OCI-LY7 (cell line): Measurements from ENCODE around the gene LZTS2. TPM values are rescaled to one million over a fixed set of nuclear protein-coding genes. Genes with fewer than 3 reads are reported as not detected.
A peak's percentile ranks its signal among the peaks of the same experiment; 100 is the strongest.

Experiments
- BruUV-seq: library from RNA; stranded (reverse); fragments of 400-500 nt; replicated peaks from 2 replicates; lab custom pipeline; 2021; lab: Mats Ljungman, UMichigan
- CTCF ChIA-PET: fragments of 300-600 bp; sonication (Branson Sonifier 250); formaldehyde crosslinking; loops from one replicate; lab custom pipeline; 2022; ENCODE audit warnings: antibody characterized with exemption; ENCODE audit not compliant: unreplicated experiment; lab: Charles Lee
- POLR2A ChIA-PET: fragments of 300-600 bp; sonication (Branson Sonifier 250); formaldehyde crosslinking; loops from one replicate; lab custom pipeline; 2022; ENCODE audit warnings: antibody characterized with exemption; lab: Charles Lee
- DNase-seq: peaks from one replicate; pipeline ENCODE4 v3.0.0-alpha.2; 2015; ENCODE audit warnings: low spot score
- H2AFZ ChIP-seq: fragments of 200-600 bp; sonication (generic), shearing (Covaris generic); 2 replicates; pipeline ENCODE4 v1.6.1; 2014; ENCODE audit warnings: mild to moderate bottlenecking, antibody characterized with exemption, low read length, moderate library complexity
- H3K27ac ChIP-seq: fragments of 200-600 bp; sonication (generic); 2 replicates; pipeline ENCODE4 v1.5.1; 2014; ENCODE audit warnings: mixed run types, low read depth, mild to moderate bottlenecking, moderate library complexity, low read length, inconsistent platforms; ENCODE audit not compliant: poor library complexity, severe bottlenecking
- H3K36me3 ChIP-seq: fragments of 200-600 bp; sonication (generic); 2 replicates; pipeline ENCODE4 v1.6.1; 2014; ENCODE audit warnings: mild to moderate bottlenecking, antibody characterized with exemption, low read length, moderate library complexity, mixed read lengths; ENCODE audit not compliant: insufficient read depth
- H3K4me1 ChIP-seq: fragments of 200-600 bp; sonication (generic); 2 replicates; pipeline ENCODE4 v1.5.1; 2014; ENCODE audit warnings: mild to moderate bottlenecking, low read length; ENCODE audit not compliant: insufficient read depth, poor library complexity, severe bottlenecking
- H3K4me2 ChIP-seq: fragments of 200-600 bp; sonication (generic); 2 replicates; pipeline ENCODE4 v1.6.1; 2014; ENCODE audit warnings: mild to moderate bottlenecking, low read length
- H3K4me3 ChIP-seq: fragments of 200-600 bp; sonication (generic); 2 replicates; pipeline ENCODE4 v1.5.1; 2014; ENCODE audit warnings: mild to moderate bottlenecking, low read depth, low read length; ENCODE audit not compliant: poor library complexity, severe bottlenecking
- H3K79me2 ChIP-seq: fragments of 200-600 bp; sonication (generic); 2 replicates; pipeline ENCODE4 v1.6.1; 2016; ENCODE audit warnings: low read depth, mild to moderate bottlenecking, low read length, moderate library complexity, mixed read lengths; ENCODE audit not compliant: insufficient read depth
- H3K9me2 ChIP-seq: fragments of 200-600 bp; sonication (generic); 2 replicates; pipeline ENCODE4 v1.6.1; 2016; ENCODE audit warnings: mild to moderate bottlenecking, low read length, mixed read lengths; ENCODE audit not compliant: insufficient read depth
- H3K9me3 ChIP-seq: fragments of 200-600 bp; sonication (generic); 2 replicates; pipeline ENCODE4 v1.6.1; 2014; ENCODE audit warnings: mild to moderate bottlenecking, mixed run types, low read length, mixed read lengths
- H4K20me1 ChIP-seq: fragments of 200-600 bp; sonication (generic); 2 replicates; pipeline ENCODE4 v1.6.1; 2014; ENCODE audit warnings: mild to moderate bottlenecking, antibody characterized with exemption, low read length, moderate library complexity, mixed read lengths; ENCODE audit not compliant: insufficient read depth
- CTCF ChIP-seq: fragments of 200-600 bp; sonication (generic); conservative IDR thresholded peaks from 2 replicates; pipeline ENCODE4 v1.5.1; 2014; ENCODE audit warnings: mild to moderate bottlenecking, antibody characterized with exemption, low read length, moderate library complexity, mixed read lengths
- EZH2phosphoT487 ChIP-seq: fragments of 200-600 bp; sonication (generic); IDR thresholded peaks from 2 replicates; pipeline ENCODE4 v1.6.1; 2018; ENCODE audit warnings: low read depth, borderline replicate concordance, mild to moderate bottlenecking, mixed run types, antibody characterized with exemption, low read length, moderate library complexity, mixed read lengths
- intact Hi-C: fragments of 100-400 bp; cut with micrococcal nuclease; formaldehyde crosslinking; loops from one replicate; pipeline ENCODE4 v1.10.0; 2022; ENCODE audit not compliant: unreplicated experiment
- total RNA-seq, 2 experiments: library from RNA; depleted of rRNA in 1 of 2; stranded (reverse); fragments of >200 nt in 1 of 2; shearing (Covaris generic) in 1 of 2; gene quantifications; 2 replicates each; pipeline ENCODE4 v1.2.3, GENCODE V29; 2014 to 2022

Gene LZTS2
- total RNA-seq, 2 experiments from 2014 or later: 13.6 to 20.3 TPM

- BruUV-seq: no TSS peak
- no peak overlapping the region for H2AFZ ChIP-seq
- DNase-seq: no peak
- H3K79me2 ChIP-seq: no peaks in the 10 kb centered on the region
- POLR2A ChIA-PET: no interaction called here
- no peak for TF ChIP-seq CTCF
- no peak for TF ChIP-seq EZH2phosphoT487
- peaks cover 7% of the 10 kb centered on the region; the same call in 1 of the 2 replicates for H3K36me3 ChIP-seq
- no peak overlapping the region for H3K27ac ChIP-seq
- H3K9me3 ChIP-seq: no peaks in the 10 kb centered on the region
- CTCF ChIA-PET: interaction anchor here (0.9 kb wide), 1 partner anchor 11 kb away, joined by 3 read pairs; no protein-coding TSS in a partner anchor
- H3K4me1 ChIP-seq: peaks cover 14% of the 10 kb centered on the region
- no peaks in the 10 kb centered on the region for H4K20me1 ChIP-seq
- peak overlapping the region; percentile 37 for H3K4me3 ChIP-seq
- peak overlapping the region; percentile 53 for H3K4me2 ChIP-seq
- intact Hi-C loops: no loop called here
- no peaks in the 10 kb centered on the region for H3K9me2 ChIP-seq
These were observed 29.3 kb upstream of the LZTS2 start for GRCh38 chr10:100970076-100970913.

GRCh38 chr10:100970914-100971811 lies 28.4 kb upstream of the LZTS2 start:
- Histone ChIP-seq H3K4me3 (no peak overlapping the region), H3K36me3 (no peaks in the 10 kb centered on the region; the same call in 1 of the 2 replicates), H3K9me2 (no peaks in the 10 kb centered on the region), H2AFZ (no peak overlapping the region), H3K27ac (no peak overlapping the region), H3K79me2 (no peaks in the 10 kb centered on the region), H3K9me3 (no peaks in the 10 kb centered on the region), H3K4me2 (no peak overlapping the region), H4K20me1 (no peaks in the 10 kb centered on the region), H3K4me1 (peaks cover 14% of the 10 kb centered on the region)
- no TSS peak for BruUV-seq
- ChIA-PET CTCF (no interaction called here), POLR2A (no interaction called here)
- no peak for DNase-seq
- intact Hi-C loops: no loop called here
- TF ChIP-seq CTCF (no peak), EZH2phosphoT487 (no peak)
